Measurements from ENCODE around the gene PCDHB8. TPM values are rescaled to one million over a fixed set of nuclear protein-coding genes. Genes with fewer than 3 reads are reported as not detected.
A peak's percentile ranks its signal among the peaks of the same experiment; 100 is the strongest.
"Not testable (repeated sequence)": the region's sequence is repeated elsewhere in the genome, so short reads cannot be mapped to it uniquely, and the experiment has no call there.

Gene PCDHB8
- 19.8 TPM for total RNA-seq (ENCODE audit: unreplicated experiment)
- long read RNA-seq, partial matches to known transcripts: 0 of 2 reads
- long read RNA-seq, other reads (novel, unspliced or antisense): 0 of 2 reads

DNA sequence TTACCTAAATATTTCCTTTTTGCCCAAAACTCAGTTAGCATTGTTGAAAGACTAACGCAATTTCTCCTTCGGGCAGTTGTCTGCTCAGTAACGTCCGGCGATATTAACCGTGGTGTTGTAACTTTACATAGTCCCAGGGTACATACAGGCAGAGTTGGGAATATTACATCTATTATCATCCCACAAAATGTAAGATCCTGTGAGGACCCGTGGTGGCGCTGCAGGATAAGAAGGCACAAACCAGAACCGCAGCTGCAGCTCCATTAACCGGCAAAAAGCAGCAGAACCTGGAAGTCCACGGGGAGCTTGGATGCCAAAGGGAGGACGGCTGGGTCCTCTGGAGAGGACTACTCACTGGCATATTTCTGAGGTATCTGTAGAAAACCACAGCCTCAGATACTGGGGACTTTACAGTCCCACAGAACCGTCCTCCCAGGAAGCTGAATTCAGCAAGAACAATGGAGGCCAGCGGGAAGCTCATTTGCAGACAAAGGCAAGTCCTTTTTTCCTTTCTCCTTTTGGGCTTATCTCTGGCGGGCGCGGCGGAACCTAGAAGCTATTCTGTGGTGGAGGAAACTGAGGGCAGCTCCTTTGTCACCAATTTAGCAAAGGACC lies at the start of gene PCDHB8:
Gene PCDHB8 (plus strand): TSS at position 214 of the 615 bp plus-strand sequence. CDS start 245 bp downstream, at position 459.
- H3K4me1 Mint-ChIP-seq (ENCODE audit: low read depth, unreplicated experiment); H3K27ac Mint-ChIP-seq (ENCODE audit: unreplicated experiment); H3K4me3 Mint-ChIP-seq (ENCODE audit: unreplicated experiment); H3K27me3 Mint-ChIP-seq (ENCODE audit: unreplicated experiment): not testable (repeated sequence)
- TF ChIP-seq, protein P1, sequence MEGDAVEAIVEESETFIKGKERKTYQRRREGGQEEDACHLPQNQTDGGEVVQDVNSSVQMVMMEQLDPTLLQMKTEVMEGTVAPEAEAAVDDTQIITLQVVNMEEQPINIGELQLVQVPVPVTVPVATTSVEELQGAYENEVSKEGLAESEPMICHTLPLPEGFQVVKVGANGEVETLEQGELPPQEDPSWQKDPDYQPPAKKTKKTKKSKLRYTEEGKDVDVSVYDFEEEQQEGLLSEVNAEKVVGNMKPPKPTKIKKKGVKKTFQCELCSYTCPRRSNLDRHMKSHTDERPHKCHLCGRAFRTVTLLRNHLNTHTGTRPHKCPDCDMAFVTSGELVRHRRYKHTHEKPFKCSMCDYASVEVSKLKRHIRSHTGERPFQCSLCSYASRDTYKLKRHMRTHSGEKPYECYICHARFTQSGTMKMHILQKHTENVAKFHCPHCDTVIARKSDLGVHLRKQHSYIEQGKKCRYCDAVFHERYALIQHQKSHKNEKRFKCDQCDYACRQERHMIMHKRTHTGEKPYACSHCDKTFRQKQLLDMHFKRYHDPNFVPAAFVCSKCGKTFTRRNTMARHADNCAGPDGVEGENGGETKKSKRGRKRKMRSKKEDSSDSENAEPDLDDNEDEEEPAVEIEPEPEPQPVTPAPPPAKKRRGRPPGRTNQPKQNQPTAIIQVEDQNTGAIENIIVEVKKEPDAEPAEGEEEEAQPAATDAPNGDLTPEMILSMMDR (IDR thresholded peaks at IDR 0.05; ENCODE audit: partially characterized antibody, unreplicated experiment): peak; percentile 26
- peak; percentile 41 for DNase-seq
- peaks cover 28% of the 10 kb centered on the region for H3K36me3 Mint-ChIP-seq (ENCODE audit: unreplicated experiment)
- H3K9me3 Mint-ChIP-seq (ENCODE audit: unreplicated experiment): peaks cover 14% of the 10 kb centered on the region

DNA sequence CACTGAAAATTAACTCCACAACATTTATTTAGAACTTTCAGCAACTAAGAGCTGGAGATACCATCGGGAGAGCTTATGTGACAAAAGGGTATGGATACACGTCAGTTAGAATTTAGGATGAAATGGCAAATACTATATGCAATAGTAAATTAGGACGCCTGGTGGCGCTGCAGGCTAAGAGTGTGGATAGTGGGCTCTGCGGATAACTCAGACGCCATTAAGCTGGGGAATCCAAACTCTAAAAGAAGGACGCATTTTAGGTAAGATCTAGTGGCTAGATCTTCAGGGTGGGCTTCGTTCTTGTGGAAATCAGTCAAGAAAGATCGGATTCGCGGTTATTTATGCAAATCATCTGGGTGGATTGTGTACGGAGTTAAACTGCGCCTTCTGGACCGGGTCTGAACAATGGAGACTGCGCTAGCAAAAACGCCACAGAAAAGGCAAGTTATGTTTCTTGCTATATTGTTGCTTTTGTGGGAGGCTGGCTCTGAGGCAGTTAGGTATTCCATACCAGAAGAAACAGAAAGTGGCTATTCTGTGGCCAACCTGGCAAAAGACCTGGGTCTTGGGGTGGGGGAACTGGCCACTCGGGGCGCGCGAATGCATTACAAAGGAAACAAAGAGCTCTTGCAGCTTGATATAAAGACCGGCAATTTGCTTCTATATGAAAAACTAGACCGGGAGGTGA lies 42.4 kb upstream of the PCDHB8 start, which contains the start of gene PCDHB5:
Gene PCDHB5 (plus strand): TSS at position 177 of the 688 bp plus-strand sequence. CDS start 229 bp downstream, at position 406.
- peak within 1 kb of the TSS; percentile 99 for H3K27ac Mint-ChIP-seq (ENCODE audit: unreplicated experiment)
- no peaks in the 10 kb centered on the region for H3K4me1 Mint-ChIP-seq (ENCODE audit: low read depth, unreplicated experiment)
- H3K36me3 Mint-ChIP-seq (ENCODE audit: unreplicated experiment): peaks cover 70% of the 10 kb centered on the region
- TF ChIP-seq, protein P1 (IDR thresholded peaks at IDR 0.05; ENCODE audit: partially characterized antibody, unreplicated experiment): peak; percentile 85
- peak; percentile 70 for DNase-seq
- H3K27me3 Mint-ChIP-seq (ENCODE audit: unreplicated experiment): peaks cover 19% of the 10 kb centered on the region
- peak within 1 kb of the TSS; percentile 94 for H3K4me3 Mint-ChIP-seq (ENCODE audit: unreplicated experiment)
- peaks cover 30% of the 10 kb centered on the region for H3K9me3 Mint-ChIP-seq (ENCODE audit: unreplicated experiment)

DNA sequence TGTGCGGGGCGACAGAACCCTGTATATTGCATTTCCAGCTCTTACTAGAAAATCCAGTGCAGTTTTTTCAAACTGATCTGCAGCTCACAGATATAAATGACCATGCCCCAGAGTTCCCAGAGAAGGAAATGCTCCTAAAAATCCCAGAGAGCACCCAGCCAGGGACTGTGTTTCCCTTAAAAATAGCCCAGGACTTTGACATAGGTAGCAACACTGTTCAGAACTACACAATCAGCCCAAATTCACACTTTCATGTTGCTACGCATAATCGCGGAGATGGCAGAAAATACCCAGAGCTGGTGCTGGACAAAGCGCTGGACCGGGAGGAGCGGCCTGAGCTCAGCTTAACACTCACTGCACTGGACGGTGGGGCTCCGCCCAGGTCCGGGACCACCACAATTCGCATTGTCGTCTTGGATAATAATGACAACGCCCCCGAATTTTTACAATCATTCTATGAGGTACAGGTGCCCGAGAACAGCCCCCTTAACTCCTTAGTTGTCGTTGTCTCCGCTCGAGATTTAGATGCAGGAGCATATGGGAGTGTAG lies 41.8 kb upstream of the PCDHB8 start:
- H3K27ac Mint-ChIP-seq (ENCODE audit: unreplicated experiment): peak overlapping the region; percentile 99
- H3K4me1 Mint-ChIP-seq (ENCODE audit: low read depth, unreplicated experiment): no peaks in the 10 kb centered on the region
- H3K4me3 Mint-ChIP-seq (ENCODE audit: unreplicated experiment): peak overlapping the region; percentile 94

DNA sequence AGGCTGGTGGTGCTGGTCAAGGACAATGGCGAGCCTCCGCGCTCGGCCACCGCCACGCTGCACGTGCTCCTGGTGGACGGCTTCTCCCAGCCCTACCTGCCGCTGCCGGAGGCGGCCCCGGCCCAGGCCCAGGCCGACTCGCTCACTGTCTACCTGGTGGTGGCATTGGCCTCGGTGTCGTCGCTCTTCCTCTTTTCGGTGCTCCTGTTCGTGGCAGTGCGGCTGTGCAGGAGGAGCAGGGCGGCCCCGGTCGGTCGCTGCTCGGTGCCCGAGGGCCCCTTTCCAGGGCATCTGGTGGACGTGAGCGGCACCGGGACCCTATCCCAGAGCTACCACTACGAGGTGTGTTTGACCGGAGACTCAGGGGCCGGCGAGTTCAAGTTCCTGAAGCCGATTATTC lies 40.2 kb upstream of the PCDHB8 start:
- DNase-seq; H3K4me1 Mint-ChIP-seq (ENCODE audit: low read depth, unreplicated experiment); H3K4me3 Mint-ChIP-seq (ENCODE audit: unreplicated experiment); H3K27ac Mint-ChIP-seq (ENCODE audit: unreplicated experiment): not testable (repeated sequence)
- Mint-ChIP-seq H3K9me3 (ENCODE audit: unreplicated experiment) (peaks cover 30% of the 10 kb centered on the region), H3K27me3 (ENCODE audit: unreplicated experiment) (peaks cover 19% of the 10 kb centered on the region), H3K36me3 (ENCODE audit: unreplicated experiment) (peaks cover 77% of the 10 kb centered on the region)

More for the DNA sequence above, 41.8 kb upstream of the PCDHB8 start:
- H3K27me3 Mint-ChIP-seq (ENCODE audit: unreplicated experiment): peaks cover 17% of the 10 kb centered on the region
- peaks cover 73% of the 10 kb centered on the region for H3K36me3 Mint-ChIP-seq (ENCODE audit: unreplicated experiment)
- DNase-seq: peak; percentile 39
- TF ChIP-seq, protein P1 (IDR thresholded peaks at IDR 0.05; ENCODE audit: partially characterized antibody, unreplicated experiment): no peak
- peaks cover 30% of the 10 kb centered on the region for H3K9me3 Mint-ChIP-seq (ENCODE audit: unreplicated experiment)

DNA sequence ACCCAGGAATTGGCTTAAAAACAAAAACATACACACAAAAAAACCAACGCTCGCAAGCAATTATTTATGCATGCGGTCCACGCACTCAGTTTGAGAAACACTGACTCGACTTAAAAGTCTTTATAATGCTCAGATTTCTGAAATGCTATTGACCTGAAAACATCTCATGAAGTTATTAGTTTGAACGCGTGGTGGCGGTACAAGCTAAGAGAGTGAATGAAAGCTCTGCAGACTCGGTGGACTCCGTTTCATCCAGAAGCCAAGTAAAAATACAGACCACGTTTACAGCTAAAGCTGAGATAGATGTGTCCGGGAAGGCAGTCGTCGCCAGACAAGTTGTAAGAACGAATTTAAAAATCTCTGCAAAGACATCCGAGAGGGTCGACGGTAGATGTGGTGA lies 27.8 kb upstream of the PCDHB8 start, which contains the start of gene PCDHB6:
Gene PCDHB6 (plus strand): TSS at position 246 of the 400 bp plus-strand sequence. CDS start 201 bp downstream, outside the sequence.
- H3K4me1 Mint-ChIP-seq (ENCODE audit: low read depth, unreplicated experiment): no peaks in the 10 kb centered on the region
- H3K36me3 Mint-ChIP-seq (ENCODE audit: unreplicated experiment): peaks cover 45% of the 10 kb centered on the region
- no peak within 1 kb of the TSS for H3K27ac Mint-ChIP-seq (ENCODE audit: unreplicated experiment)
- TF ChIP-seq, protein P1 (IDR thresholded peaks at IDR 0.05; ENCODE audit: partially characterized antibody, unreplicated experiment): no peak
- no peak within 1 kb of the TSS for H3K4me3 Mint-ChIP-seq (ENCODE audit: unreplicated experiment)
- H3K27me3 Mint-ChIP-seq (ENCODE audit: unreplicated experiment): peaks cover 3% of the 10 kb centered on the region
- no peak for DNase-seq
- H3K9me3 Mint-ChIP-seq (ENCODE audit: unreplicated experiment): peaks cover 15% of the 10 kb centered on the region
